Left kidney (tissue), 2 donors: Measurements from ENCODE around the gene HIVEP3. TPM values are rescaled to one million over a fixed set of nuclear protein-coding genes. Genes with fewer than 3 reads are reported as not detected.

Source experiments
- DNase-seq: peaks from one replicate; pipeline ENCODE4 v3.0.0-alpha.2; 2013
- polyA plus RNA-seq: library from polyadenylated mRNA; unstranded; fragments of 120-200 nt; gene quantifications from one replicate; pipeline ENCODE4 v1.2.1, GENCODE V29; 2013; ENCODE audit not compliant: insufficient read length

The HIVEP3 gene
- polyA plus RNA-seq, 1 donor, result 4.0 TPM

- DNase-seq, result no peak
These were observed 252.5 kb downstream of the HIVEP3 start for GRCh38 chr1:41665962-41666917.

GRCh38 chr1:41664861-41665640 lies 253.7 kb downstream of the HIVEP3 start:
- DNase-seq, result no peak

- no peak for DNase-seq
These were observed 254.9 kb downstream of the HIVEP3 start for GRCh38 chr1:41663671-41664400.

GRCh38 chr1:41662765-41663437 lies 255.8 kb downstream of the HIVEP3 start:
- DNase-seq, result no peak

GRCh38 chr1:41662061-41662764 lies 256.5 kb downstream of the HIVEP3 start:
- DNase-seq, result peak; percentile 50

- DNase-seq, result no peak
These were observed 257.2 kb downstream of the HIVEP3 start for GRCh38 chr1:41661428-41662060.

- no peak for DNase-seq
These were observed 257.9 kb downstream of the HIVEP3 start for GRCh38 chr1:41660570-41661427.

GRCh38 chr1:41659903-41660302 lies 258.8 kb downstream of the HIVEP3 start:
- no peak for DNase-seq

- DNase-seq, result no peak
These were observed 259.6 kb downstream of the HIVEP3 start for GRCh38 chr1:41659159-41659495.

GRCh38 chr1:41658431-41659158 lies 260.1 kb downstream of the HIVEP3 start:
- no peak for DNase-seq

GRCh38 chr1:41657679-41658295 lies 260.9 kb downstream of the HIVEP3 start:
- no peak for DNase-seq

GRCh38 chr1:41656825-41657500 lies 261.8 kb downstream of the HIVEP3 start:
- DNase-seq, result no peak

GRCh38 chr1:41656068-41656467 lies 262.7 kb downstream of the HIVEP3 start:
- no peak for DNase-seq

- no peak for DNase-seq
These were observed 263.1 kb downstream of the HIVEP3 start for GRCh38 chr1:41655632-41656031.

GRCh38 chr1:41653574-41653973 lies 265.1 kb downstream of the HIVEP3 start:
- no peak for DNase-seq

- no peak for DNase-seq
These were observed 266.1 kb downstream of the HIVEP3 start for GRCh38 chr1:41652384-41653265.
